ENCODE results near the gene SLC35E4.
"Not testable (repeated sequence)": the region's sequence is repeated elsewhere in the genome, so short reads cannot be mapped to it uniquely, and the experiment has no call there.

The SLC35E4 gene

DNA sequence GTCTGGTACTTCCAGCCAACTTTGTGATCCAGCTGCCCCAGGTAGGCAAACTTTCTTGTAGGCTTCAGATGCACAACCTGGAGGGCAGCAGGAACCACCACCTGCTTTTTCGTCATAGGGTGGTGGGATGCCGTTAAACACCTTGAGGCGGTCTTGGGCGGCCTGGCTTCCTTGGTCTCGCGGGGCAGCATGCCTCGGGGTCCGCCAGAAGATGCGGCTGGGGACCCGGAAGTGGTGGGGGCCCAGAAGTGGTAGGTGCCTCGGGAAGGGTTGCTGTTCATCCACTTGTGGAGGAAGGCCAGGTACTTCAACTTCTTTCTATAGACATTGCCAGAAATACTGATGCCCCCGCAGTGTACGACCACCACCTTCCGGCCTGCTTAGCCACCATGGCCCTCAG, 18.8 kb downstream of the SLC35E4 start:
- no peak for DNase-seq

- DNase-seq = no peak
Observed at GRCh38 chr22:30655532-30655931, 20.0 kb downstream of the SLC35E4 start.

DNA sequence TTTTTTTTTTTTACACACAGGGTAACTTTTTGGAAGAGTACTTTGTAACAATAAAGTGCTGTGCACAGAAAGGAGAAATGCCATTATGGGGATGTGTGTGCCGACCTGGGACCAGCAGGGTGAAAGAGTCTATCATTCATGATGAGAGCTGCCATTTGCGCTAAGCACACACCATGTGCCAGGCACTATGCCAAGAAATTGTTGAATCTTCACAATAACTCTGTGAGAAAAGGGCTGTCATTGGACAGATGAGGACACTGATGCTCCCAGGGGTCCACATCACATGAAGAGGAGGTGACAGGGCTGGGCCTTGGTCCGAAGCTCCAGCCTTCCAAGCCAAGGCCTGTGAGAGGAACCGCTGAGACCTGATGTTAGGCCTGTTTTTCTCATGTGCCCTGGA, 26.5 kb downstream of the SLC35E4 start:
- no peak for DNase-seq

- DNase-seq = no peak
Observed at GRCh38 chr22:30664798-30665197, 29.2 kb downstream of the SLC35E4 start.

GRCh38 chr22:30665266-30665665, 29.7 kb downstream of the SLC35E4 start:
- no peak for DNase-seq

DNA sequence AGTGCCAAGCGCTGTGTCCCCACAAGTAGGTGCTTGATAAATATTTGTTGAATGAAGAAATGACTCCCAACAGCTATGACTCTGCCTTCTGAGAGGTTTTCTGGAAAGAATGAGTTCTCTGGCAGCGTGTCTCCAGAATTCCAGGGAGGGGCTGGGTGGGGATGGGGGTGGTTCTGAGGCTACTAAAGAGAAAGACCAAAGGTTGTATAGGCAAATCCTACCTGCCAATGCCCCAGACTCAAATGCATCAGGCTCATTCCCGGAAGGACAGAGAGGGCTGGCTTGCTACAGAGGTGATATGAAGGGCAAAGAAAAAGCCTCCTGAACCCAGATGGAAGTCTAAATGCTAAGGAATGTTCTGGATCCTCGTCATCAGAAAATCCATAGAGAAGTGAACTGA, 30.2 kb downstream of the SLC35E4 start:
- DNase-seq = no peak

- DNase-seq = no peak
Observed at GRCh38 chr22:30667107-30667493, 31.5 kb downstream of the SLC35E4 start.

DNA sequence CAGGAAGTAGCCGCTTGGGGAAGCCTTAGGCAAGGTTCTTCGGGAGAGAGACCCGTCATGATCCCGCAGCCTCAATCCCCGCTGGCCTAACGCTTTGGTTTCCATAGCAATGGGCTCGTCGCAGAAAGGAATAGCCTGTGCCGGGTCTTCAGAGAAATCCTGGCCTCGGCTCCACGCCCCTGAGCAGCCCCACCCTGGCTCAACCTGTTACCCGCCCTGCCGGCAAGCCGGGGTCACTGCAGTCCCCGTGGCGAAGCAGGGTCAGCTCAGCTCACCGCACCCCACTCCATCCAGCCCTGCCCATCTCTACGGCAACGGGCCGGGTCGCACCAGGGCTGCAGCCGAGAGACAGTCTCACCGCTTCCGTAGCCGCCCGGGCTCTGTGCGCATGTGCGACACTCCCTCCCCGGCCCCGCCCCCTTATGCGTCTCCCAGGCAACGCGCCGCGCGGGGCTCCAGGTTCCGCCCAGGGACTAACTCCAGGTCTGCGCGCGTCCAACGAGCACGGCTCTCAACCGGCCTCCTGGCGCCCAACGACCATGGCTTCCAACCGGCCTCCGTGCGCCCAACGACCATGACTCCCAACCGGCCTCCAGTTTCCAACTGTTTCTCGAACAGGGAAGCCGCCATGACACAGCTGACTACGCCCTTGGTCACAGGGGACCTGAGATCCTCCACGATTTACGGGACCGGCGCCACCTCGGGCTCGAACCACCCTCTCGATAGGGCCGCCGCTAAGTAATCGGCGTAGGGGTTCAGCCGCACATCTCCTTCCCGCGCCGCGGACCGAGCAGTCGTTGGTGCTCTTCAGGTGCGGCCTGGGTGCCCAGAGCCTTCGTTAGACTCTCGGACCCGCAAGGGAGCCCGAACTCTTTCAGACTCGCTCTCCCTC, 32.2 kb downstream of the SLC35E4 start, which contains the start of gene DUSP18:
Gene DUSP18 (minus strand): TSS at position 382 of the 892 bp plus-strand sequence. CDS start 3,872 bp downstream, outside the sequence.
- peak; percentile 95 to 96 for DNase-seq

GRCh38 chr22:30668386-30668710, 32.8 kb downstream of the SLC35E4 start:
- no peak for DNase-seq

GRCh38 chr22:30671071-30671470, 35.5 kb downstream of the SLC35E4 start:
- no peak for DNase-seq

GRCh38 chr22:30673136-30673535, 37.6 kb downstream of the SLC35E4 start:
- no peak for DNase-seq

GRCh38 chr22:30674482-30674881, 38.9 kb downstream of the SLC35E4 start:
- DNase-seq = no peak

- DNase-seq = no peak
Observed at GRCh38 chr22:30675436-30675835, 39.9 kb downstream of the SLC35E4 start.

GRCh38 chr22:30676565-30676964, 41.0 kb downstream of the SLC35E4 start:
- DNase-seq = not testable (repeated sequence)

DNA sequence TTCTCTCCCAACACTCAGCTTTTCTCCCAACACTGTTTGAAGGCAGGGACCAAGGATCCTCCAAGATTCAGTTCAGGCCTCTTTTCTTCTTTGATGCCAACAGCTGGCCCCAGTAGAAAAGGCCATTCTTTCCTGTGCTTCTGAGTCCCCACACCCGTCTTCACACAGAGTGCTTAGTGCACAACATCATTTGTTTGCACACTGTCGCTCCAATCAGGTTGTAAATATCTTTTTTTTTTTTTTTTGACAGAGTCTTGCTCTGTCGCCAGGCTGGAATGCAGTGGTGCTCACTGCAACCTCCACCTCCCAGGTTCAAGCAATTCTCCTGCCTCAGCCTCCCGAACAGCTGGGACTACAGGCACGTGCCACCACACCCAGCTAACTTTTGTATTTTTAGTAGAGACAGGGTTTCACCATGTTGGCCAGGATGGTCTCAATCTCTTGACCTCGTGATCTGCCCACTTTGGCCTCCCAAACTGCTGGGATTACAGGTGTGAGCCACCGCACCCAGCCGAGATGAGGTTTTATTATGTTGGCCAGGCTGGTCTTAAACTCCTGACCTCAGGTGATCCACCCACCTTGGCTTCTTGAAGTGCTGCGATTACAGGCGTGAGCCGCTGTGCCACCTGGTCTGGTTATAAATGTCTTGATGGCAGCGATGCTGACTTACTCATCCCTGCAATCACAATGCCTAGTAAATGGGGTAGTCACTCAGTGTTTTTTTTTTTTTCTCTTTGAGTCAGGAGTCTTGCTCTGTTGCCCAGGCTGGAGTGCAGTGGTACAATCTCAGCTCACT, 44.5 kb downstream of the SLC35E4 start:
- DNase-seq = not testable (repeated sequence)

- no peak for DNase-seq
Observed at GRCh38 chr22:30680991-30681770, 45.6 kb downstream of the SLC35E4 start.

- no peak for DNase-seq
Observed at GRCh38 chr22:30681831-30682230, 46.2 kb downstream of the SLC35E4 start.

- DNase-seq = no peak
Observed at GRCh38 chr22:30685178-30685577, 49.6 kb downstream of the SLC35E4 start.

- no peak for DNase-seq
Observed at GRCh38 chr22:30687358-30687757, 51.8 kb downstream of the SLC35E4 start.

- DNase-seq = no peak
Observed at GRCh38 chr22:30689622-30690021, 54.0 kb downstream of the SLC35E4 start.

- no peak for DNase-seq
Observed at GRCh38 chr22:30691204-30691603, 55.6 kb downstream of the SLC35E4 start.

DNA sequence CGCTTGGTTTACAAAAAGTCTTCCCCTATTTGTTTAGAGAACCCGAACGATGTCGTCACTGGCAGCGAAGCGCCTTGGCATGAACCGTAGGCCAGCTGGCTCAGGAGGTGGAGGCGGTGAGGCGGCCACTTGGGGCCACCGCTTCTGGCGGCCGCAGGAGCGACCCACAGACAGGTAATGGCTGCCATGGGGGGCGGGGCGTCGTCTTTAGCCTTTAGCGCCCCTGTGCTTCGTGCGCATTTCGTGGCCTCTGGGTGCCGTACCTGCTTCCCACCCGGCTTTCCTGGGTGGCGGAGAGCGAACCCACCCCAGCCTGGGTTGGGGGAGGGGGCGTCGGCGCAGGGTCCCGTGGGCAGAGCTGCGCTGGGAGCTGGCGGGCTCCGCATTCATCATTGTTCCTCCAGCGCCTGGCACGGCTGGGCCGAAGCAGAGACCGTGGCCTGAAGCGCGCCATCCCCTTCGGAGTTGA, 58.6 kb downstream of the SLC35E4 start:
- peak; percentile 58 to 73 for DNase-seq

Measured in stimulated activated CD4-positive, alpha-beta T cell treated with anti-CD3 and anti-CD28 coated beads, Interleukin-2, amount 100 ng/mL, for 24 hours (primary cell).